GM19467 (cell line): Measurements from ENCODE around the gene TP53TG3F.
"Not testable (repeated sequence)": the region's sequence is repeated elsewhere in the genome, so short reads cannot be mapped to it uniquely, and the experiment has no call there.

Experiments
- ATAC-seq: cut with Tn5 transposase; IDR thresholded peaks from one replicate; pipeline ENCODE4 v1.9.1; 2021; ENCODE audit warnings: mild to moderate bottlenecking, moderate library complexity; ENCODE audit not compliant: unreplicated experiment

TP53TG3F gene

GRCh38 chr16:33459312-33459711, at the start of gene TP53TG3F:
TP53TG3F (plus strand) TSS chr16:33459612; CDS start chr16:33459680, 68 bp downstream.
- ATAC-seq, result not testable (repeated sequence)

- ATAC-seq, result not testable (repeated sequence)
These were observed 32.2 kb downstream of the TP53TG3F start for GRCh38 chr16:33491611-33492010.

- not testable (repeated sequence) for ATAC-seq
These were observed 47.8 kb downstream of the TP53TG3F start for GRCh38 chr16:33507231-33507630.

- not testable (repeated sequence) for ATAC-seq
These were observed 49.7 kb downstream of the TP53TG3F start for GRCh38 chr16:33509070-33509469.

GRCh38 chr16:33509906-33510305, 50.5 kb downstream of the TP53TG3F start:
- ATAC-seq, result not testable (repeated sequence)
